MM.1S (cell line): Measurements from ENCODE around the gene SYNDIG1.

Source experiments
- DNase-seq: peaks from one replicate; pipeline ENCODE4 v3.0.0-alpha.2; 2015
- H2AFZ ChIP-seq: fragments of 300-600 bp; sonication (generic); 2 replicates; pipeline ENCODE4 v1.6.0; 2016; ENCODE audit warnings: antibody characterized with exemption, low read length
- H3F3A ChIP-seq: fragments of 300-600 bp; sonication (generic); 2 replicates; pipeline ENCODE4 v1.6.1; 2016; ENCODE audit warnings: mild to moderate bottlenecking, antibody characterized with exemption, low read length, moderate library complexity, mixed read lengths; ENCODE audit not compliant: insufficient read depth
- H3K27ac ChIP-seq: fragments of 300-600 bp; sonication (generic); 2 replicates; pipeline ENCODE4 v1.5.1; 2016; ENCODE audit warnings: mild to moderate bottlenecking, low read length
- H3K27me3 ChIP-seq: fragments of 300-600 bp; sonication (generic); replicated peaks from 2 replicates; pipeline ENCODE4 v1.6.0; 2016; ENCODE audit warnings: low read length; ENCODE audit not compliant: insufficient read depth
- H3K36me3 ChIP-seq: fragments of 300-600 bp; sonication (generic); replicated peaks from 2 replicates; pipeline ENCODE4 v1.6.1; 2016; ENCODE audit warnings: mild to moderate bottlenecking, low read length, mixed read lengths; ENCODE audit not compliant: insufficient read depth
- H3K4me1 ChIP-seq: fragments of 300-600 bp; sonication (generic); 2 replicates; pipeline ENCODE4 v1.6.1; 2016; ENCODE audit warnings: low read length, mixed read lengths
- H3K4me2 ChIP-seq: fragments of 300-600 bp; sonication (generic); 2 replicates; pipeline ENCODE4 v1.6.0; 2016; ENCODE audit warnings: low read depth, low read length
- H3K4me3 ChIP-seq: fragments of 300-600 bp; sonication (generic); 2 replicates; pipeline ENCODE4 v1.5.1; 2016; ENCODE audit warnings: low read length, mixed read lengths
- H3K79me2 ChIP-seq: fragments of 300-600 bp; sonication (generic); 2 replicates; pipeline ENCODE4 v1.6.1; 2016; ENCODE audit warnings: mixed run types, low read length, mixed read lengths
- H3K9ac ChIP-seq: fragments of 300-600 bp; sonication (generic); 2 replicates; pipeline ENCODE4 v1.6.1; 2016; ENCODE audit warnings: low read length, mixed read lengths
- H3K9me2 ChIP-seq: fragments of 300-600 bp; sonication (generic); replicated peaks from 2 replicates; pipeline ENCODE4 v1.6.1; 2016; ENCODE audit warnings: mild to moderate bottlenecking, low read length, mixed read lengths; ENCODE audit not compliant: insufficient read depth
- H3K9me3 ChIP-seq: fragments of 300-600 bp; sonication (generic); replicated peaks from 2 replicates; pipeline ENCODE4 v1.6.1; 2016; ENCODE audit warnings: mild to moderate bottlenecking, low read length, mixed read lengths; ENCODE audit not compliant: insufficient read depth
- H4K20me1 ChIP-seq: fragments of 300-600 bp; sonication (generic); 2 replicates; pipeline ENCODE4 v1.6.1; 2016; ENCODE audit warnings: mild to moderate bottlenecking, low read length, moderate library complexity, mixed read lengths; ENCODE audit not compliant: insufficient read depth
- CTCF ChIP-seq: fragments of 300-600 bp; sonication (generic); IDR thresholded peaks from 2 replicates; pipeline ENCODE4 v1.5.1; 2016; ENCODE audit warnings: antibody characterized with exemption, low read length, mixed read lengths
- EZH2 ChIP-seq: fragments of 300-600 bp; sonication (generic); optimal IDR thresholded peaks from 2 replicates; pipeline ENCODE3; 2017; ENCODE audit warnings: low read depth, mild to moderate bottlenecking, antibody characterized with exemption, low read length, mixed read lengths
- EZH2phosphoT487 ChIP-seq: fragments of 300-600 bp; sonication (generic); IDR thresholded peaks from 2 replicates; pipeline ENCODE4 v1.6.1; 2018; ENCODE audit warnings: antibody characterized with exemption, low read length

SYNDIG1 gene

GRCh38 chr20:24679448-24680047, 210.1 kb downstream of the SYNDIG1 start:
- H3K9me3 ChIP-seq = no peaks in the 10 kb centered on the region
- H3K4me2 ChIP-seq = no peak overlapping the region
- TF ChIP-seq EZH2 (no peak), CTCF (no peak), EZH2phosphoT487 (no peak)

DNA sequence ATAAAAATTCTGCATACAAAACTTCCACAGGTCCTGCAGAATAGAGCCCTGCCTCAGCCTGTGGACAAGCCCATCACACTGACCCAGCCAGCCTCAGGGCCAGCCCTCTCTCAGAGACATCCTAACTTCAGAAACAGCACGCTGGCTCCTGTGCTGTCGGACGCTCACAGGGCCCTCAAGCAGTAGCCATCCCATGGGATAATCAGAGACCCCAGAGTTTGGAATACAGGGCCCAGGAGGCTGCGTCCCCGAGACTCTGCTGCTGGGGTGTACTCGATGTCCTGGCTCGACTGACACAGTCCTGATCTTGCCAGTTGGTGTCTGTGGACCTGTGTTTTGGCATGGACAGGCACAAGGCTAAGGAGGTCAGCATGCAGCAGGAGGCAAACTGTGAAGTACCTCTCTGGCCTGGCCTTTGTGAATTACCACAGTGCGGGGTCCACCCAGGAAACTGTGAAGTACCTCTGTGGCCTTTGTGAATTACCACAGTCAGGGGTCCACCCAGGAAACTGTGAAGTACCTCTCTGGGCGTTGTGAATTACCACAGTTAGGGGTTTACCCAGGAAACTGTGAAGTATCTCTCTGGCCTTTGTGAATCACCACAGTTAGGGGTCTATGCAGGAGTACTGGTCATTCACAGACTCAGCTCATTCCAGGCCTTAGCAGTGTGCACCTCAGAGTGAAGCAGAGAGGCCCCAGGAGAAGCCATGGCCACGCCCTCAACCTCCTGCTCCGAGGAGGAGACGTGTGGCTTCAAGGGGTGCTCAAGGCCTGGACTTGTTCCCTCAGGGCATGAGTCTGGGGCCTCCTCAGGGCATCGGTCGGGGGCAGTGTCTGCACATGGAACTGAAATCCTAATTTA, 212.4 kb downstream of the SYNDIG1 start:
- TF ChIP-seq EZH2 = no peak
- TF ChIP-seq CTCF = no peak
- TF ChIP-seq EZH2phosphoT487 = no peak
- Histone ChIP-seq H3K27me3 (no peaks in the 10 kb centered on the region), H4K20me1 (no peaks in the 10 kb centered on the region), H3K4me1 (no peaks in the 10 kb centered on the region), H3K79me2 (no peaks in the 10 kb centered on the region), H3F3A (no peaks in the 10 kb centered on the region), H3K36me3 (no peaks in the 10 kb centered on the region), H3K9me3 (no peaks in the 10 kb centered on the region), H3K4me2 (no peak overlapping the region), H2AFZ (no peak overlapping the region), H3K9ac (no peak overlapping the region), H3K27ac (no peak overlapping the region), H3K9me2 (no peaks in the 10 kb centered on the region), H3K4me3 (no peak overlapping the region)
- DNase-seq = no peak

More at GRCh38 chr20:24679448-24680047, 210.1 kb downstream of the SYNDIG1 start:
- no peak for DNase-seq
- Histone ChIP-seq H2AFZ (no peak overlapping the region), H3K4me1 (no peaks in the 10 kb centered on the region), H3K9me2 (no peaks in the 10 kb centered on the region), H4K20me1 (no peaks in the 10 kb centered on the region), H3K27me3 (no peaks in the 10 kb centered on the region), H3F3A (no peaks in the 10 kb centered on the region), H3K27ac (no peak overlapping the region), H3K4me3 (no peak overlapping the region), H3K79me2 (no peaks in the 10 kb centered on the region), H3K9ac (no peak overlapping the region), H3K36me3 (no peaks in the 10 kb centered on the region)

- no peak overlapping the region for H3K4me2 ChIP-seq
- no peaks in the 10 kb centered on the region for H3K79me2 ChIP-seq
- no peak overlapping the region for H3K4me3 ChIP-seq
- H4K20me1 ChIP-seq = no peaks in the 10 kb centered on the region
- no peaks in the 10 kb centered on the region for H3K27me3 ChIP-seq
- H3K9me3 ChIP-seq = no peaks in the 10 kb centered on the region
- H3K9ac ChIP-seq = no peak overlapping the region
- DNase-seq = no peak
- H3K4me1 ChIP-seq = no peaks in the 10 kb centered on the region
- H2AFZ ChIP-seq = no peak overlapping the region
- H3F3A ChIP-seq = no peaks in the 10 kb centered on the region
- H3K9me2 ChIP-seq = no peaks in the 10 kb centered on the region
- TF ChIP-seq CTCF = no peak
- TF ChIP-seq EZH2 = no peak
- no peak for TF ChIP-seq EZH2phosphoT487
- no peaks in the 10 kb centered on the region for H3K36me3 ChIP-seq
- no peak overlapping the region for H3K27ac ChIP-seq
Observed at GRCh38 chr20:24682496-24682985, 213.1 kb downstream of the SYNDIG1 start.
